HUES6 (cell line): ENCODE measurements around the gene ALDOB.

ENCODE experiments used
- H3K27ac ChIP-seq: 2 replicates; pipeline ENCODE4 v1.7.0; 2013; ENCODE audit warnings: low read depth, mild to moderate bottlenecking, low read length, inconsistent platforms
- H3K27me3 ChIP-seq: 2 replicates; pipeline ENCODE4 v1.6.1; 2013; ENCODE audit warnings: low read length; ENCODE audit not compliant: control insufficient read depth, insufficient read depth
- H3K36me3 ChIP-seq: 2 replicates; pipeline ENCODE4 v1.6.1; 2013; ENCODE audit warnings: low read length; ENCODE audit not compliant: control insufficient read depth, insufficient read depth
- H3K4me1 ChIP-seq: 2 replicates; pipeline ENCODE4 v1.6.1; 2013; ENCODE audit warnings: low read length; ENCODE audit not compliant: control insufficient read depth, insufficient read depth
- H3K4me3 ChIP-seq: 2 replicates; pipeline ENCODE4 v1.5.1; 2013; ENCODE audit warnings: low read depth, low read length
- H3K9ac ChIP-seq: one replicate; pipeline ENCODE4 v1.6.1; 2013; ENCODE audit warnings: mild to moderate bottlenecking, low read length
- H3K9me3 ChIP-seq: 2 replicates; pipeline ENCODE4 v1.6.1; 2013; ENCODE audit warnings: low read depth, low read length; ENCODE audit not compliant: control insufficient read depth, insufficient read depth

The ALDOB gene

DNA sequence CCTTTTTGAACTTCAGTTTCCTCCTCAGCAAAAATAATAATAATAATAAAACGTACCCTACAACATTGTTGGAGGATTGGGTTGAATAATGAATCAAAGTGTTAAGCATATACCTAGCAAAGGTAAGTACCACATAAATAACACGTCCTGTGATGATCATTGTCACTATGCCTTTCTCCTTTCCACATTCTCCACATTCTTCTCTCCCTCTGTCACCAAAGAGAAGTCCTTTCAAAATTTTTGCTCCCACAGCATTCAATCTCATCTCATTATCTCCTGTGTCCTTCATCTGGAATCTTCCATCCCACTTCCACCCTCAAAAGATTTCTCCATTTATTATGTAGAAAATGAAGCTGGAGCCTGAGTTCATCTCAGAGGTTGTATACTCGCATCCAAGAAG, 7.2 kb upstream of the ALDOB start:
- no peaks in the 10 kb centered on the region; the same call in 1 of the 2 replicates for H3K4me1 ChIP-seq
- H3K36me3 ChIP-seq: no peaks in the 10 kb centered on the region
- H3K9ac ChIP-seq: no peak overlapping the region
- no peaks in the 10 kb centered on the region for H3K27me3 ChIP-seq
- H3K4me3 ChIP-seq: no peak overlapping the region
- no peak overlapping the region for H3K27ac ChIP-seq
- H3K9me3 ChIP-seq: no peaks in the 10 kb centered on the region

DNA sequence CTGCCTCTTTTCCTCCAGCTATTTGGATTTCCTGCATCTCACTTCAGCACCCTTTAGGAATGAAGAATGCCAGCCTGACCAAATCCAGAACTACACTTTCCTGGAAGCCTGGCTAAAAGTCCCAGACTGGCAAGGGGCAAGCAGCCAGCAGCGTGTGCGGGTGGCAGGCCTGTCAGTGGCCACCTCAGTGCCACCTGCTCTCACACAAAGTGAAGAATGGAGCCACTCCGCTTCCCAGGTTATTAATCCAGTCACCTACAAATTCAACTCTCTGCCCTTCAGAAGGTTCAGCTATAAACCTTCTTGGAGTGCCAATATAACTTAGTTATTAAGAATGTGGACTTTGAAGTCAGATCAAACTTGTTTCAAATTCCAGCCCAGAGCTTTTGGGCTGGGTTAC, 6.7 kb upstream of the ALDOB start:
- no peak overlapping the region for H3K9ac ChIP-seq

DNA sequence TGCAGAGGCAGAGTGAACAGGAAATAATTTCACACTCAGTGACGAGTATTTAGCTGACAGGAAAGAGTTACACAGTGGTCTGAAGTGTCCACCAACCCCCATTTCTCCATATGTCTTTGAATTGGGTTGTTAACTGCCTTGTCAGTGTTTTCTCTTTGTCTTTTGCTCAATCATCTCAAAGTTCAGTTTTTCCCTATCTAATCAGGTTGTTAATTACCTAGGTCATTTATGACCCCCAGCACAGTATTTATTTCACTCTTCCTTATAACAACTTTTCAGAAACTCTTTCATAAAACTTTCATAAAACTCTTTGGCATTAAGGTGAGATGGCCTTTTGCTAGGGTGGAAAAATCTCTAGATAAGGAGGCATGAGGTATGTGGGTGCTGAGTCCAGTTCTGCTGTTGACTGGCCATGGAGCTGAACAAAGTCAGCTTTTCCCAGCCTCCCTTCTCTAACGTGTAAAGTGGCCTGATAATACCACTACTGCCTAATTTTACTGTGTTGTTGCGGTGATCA, 5.2 kb upstream of the ALDOB start:
- no peaks in the 10 kb centered on the region; the same call in 1 of the 2 replicates for H3K4me1 ChIP-seq
- H3K9me3 ChIP-seq: no peaks in the 10 kb centered on the region

More for the DNA sequence above, 6.7 kb upstream of the ALDOB start:
- Histone ChIP-seq H3K27me3 (no peaks in the 10 kb centered on the region), H3K36me3 (no peaks in the 10 kb centered on the region), H3K27ac (no peak overlapping the region), H3K4me1 (no peaks in the 10 kb centered on the region; the same call in 1 of the 2 replicates), H3K9me3 (no peaks in the 10 kb centered on the region), H3K4me3 (no peak overlapping the region)

DNA sequence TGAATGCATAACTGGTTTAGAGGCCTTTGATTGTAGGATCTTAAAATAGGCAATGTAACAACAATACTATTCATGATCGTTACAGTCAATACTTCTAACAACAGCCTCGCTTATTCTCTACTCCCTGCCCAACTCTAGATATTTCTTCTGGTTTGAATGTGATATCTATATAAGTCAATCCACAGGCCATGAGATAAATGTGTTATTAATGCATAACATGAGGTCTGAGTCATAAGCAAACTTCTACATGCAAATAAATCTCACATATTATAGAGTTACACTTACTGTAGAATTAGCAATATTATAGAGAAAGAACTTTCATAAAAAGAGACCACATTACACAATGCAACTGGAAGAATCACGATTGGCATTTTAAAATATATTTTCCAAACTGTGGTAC, 2.9 kb upstream of the ALDOB start:
- Histone ChIP-seq H3K36me3 (no peaks in the 10 kb centered on the region), H3K4me3 (no peak overlapping the region), H3K27me3 (no peaks in the 10 kb centered on the region), H3K27ac (no peak overlapping the region), H3K4me1 (no peaks in the 10 kb centered on the region; the same call in 1 of the 2 replicates), H3K9ac (no peak overlapping the region), H3K9me3 (no peaks in the 10 kb centered on the region)

More for the DNA sequence above, 5.2 kb upstream of the ALDOB start:
- Histone ChIP-seq H3K27me3 (no peaks in the 10 kb centered on the region), H3K4me3 (no peak overlapping the region), H3K27ac (no peak overlapping the region), H3K9ac (no peak overlapping the region), H3K36me3 (no peaks in the 10 kb centered on the region)

DNA sequence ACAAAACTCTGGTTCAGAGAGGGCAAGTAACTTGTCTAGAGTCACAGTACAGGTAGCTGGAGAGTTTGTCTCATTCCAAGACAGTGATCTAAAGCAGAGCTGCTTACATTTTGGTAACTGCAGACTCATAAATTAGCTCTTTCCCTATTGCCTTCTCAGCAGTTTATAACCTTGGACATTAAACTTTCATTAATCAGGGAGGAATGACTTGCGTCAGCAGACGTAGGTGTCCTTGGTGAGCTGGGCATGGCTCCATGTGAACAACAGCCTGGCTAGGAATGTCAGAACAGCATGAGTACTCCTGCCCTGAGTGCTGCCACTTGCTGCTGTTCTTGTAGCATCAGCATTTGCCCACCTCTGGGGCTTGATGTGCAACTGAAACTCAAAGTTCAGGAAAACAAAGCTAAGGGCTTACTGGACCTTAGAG, 2.2 kb upstream of the ALDOB start:
- Histone ChIP-seq H3K27ac (no peak overlapping the region), H3K4me3 (no peak overlapping the region), H3K9ac (no peak overlapping the region), H3K4me1 (no peaks in the 10 kb centered on the region; the same call in 1 of the 2 replicates), H3K36me3 (no peaks in the 10 kb centered on the region), H3K9me3 (no peaks in the 10 kb centered on the region), H3K27me3 (no peaks in the 10 kb centered on the region)

DNA sequence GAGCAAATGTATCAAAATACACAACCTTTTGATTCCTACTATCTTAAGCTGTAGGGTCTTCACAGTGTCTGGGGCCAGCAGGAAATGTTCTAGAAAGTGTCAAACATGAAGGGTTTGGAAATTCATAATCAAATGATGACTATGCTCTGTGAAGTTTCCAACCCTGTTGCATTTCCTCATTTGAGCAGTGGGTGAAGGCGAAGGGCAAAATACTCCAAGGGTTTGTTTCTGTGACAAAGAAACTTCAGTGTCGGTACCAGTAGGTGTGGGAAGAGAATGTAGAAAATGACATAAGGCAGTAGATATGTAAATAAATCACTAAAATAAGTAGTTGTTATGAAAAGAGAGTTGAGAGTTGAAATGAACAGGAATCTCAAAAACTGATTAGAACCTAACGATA, 576 bp downstream of the ALDOB start:
- H3K4me1 ChIP-seq: no peaks in the 10 kb centered on the region
- no peaks in the 10 kb centered on the region for H3K9me3 ChIP-seq
- H3K4me3 ChIP-seq: no peak overlapping the region
- no peaks in the 10 kb centered on the region for H3K36me3 ChIP-seq
- no peak overlapping the region for H3K27ac ChIP-seq
- H3K27me3 ChIP-seq: no peaks in the 10 kb centered on the region
- H3K9ac ChIP-seq: no peak overlapping the region

DNA sequence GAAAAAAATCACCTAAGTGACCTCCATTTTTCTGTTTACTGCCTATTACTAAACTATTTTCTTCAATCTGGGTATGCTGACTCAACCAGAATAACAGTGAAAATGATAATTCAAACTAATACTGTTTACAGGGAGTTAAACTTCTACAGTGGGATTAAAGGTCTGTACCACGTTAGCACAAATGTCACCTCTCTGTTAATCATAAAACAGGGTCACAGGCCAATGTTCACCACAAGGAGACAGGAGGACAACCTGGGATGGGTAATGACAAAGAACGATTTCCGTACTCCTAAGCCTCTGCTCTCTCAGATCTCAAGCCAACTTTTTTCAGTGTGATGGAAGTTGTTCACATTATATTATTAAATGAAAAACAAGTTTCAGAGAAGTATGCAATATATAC, 2.3 kb downstream of the ALDOB start:
- no peaks in the 10 kb centered on the region; the same call in 1 of the 2 replicates for H3K27me3 ChIP-seq
- no peak overlapping the region for H3K4me3 ChIP-seq
- H3K9ac ChIP-seq: no peak overlapping the region
- H3K27ac ChIP-seq: no peak overlapping the region
- no peaks in the 10 kb centered on the region for H3K9me3 ChIP-seq
- no peaks in the 10 kb centered on the region for H3K36me3 ChIP-seq
- no peaks in the 10 kb centered on the region for H3K4me1 ChIP-seq

DNA sequence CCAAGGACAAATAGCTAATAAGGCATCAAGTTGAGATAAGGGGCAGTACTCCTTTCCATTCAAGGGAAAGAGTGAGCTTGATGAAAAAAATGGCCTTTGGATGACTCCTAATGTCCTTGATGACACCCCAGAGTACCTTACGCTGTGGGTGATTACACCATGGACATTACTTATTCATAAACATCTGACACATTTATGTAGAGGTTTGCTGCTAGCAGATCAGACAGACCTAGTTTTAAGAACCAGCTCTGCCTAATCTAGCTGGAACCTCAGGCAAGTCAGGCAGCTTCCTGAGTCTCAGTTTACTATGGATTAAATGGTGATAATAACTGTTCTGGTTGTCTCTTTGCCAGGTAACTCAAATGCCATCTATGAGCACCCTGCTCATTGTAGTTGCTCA, 2.8 kb downstream of the ALDOB start:
- Histone ChIP-seq H3K9me3 (no peaks in the 10 kb centered on the region), H3K4me1 (no peaks in the 10 kb centered on the region), H3K36me3 (no peaks in the 10 kb centered on the region), H3K27ac (no peak overlapping the region), H3K4me3 (no peak overlapping the region), H3K9ac (no peak overlapping the region), H3K27me3 (no peaks in the 10 kb centered on the region; the same call in 1 of the 2 replicates)

DNA sequence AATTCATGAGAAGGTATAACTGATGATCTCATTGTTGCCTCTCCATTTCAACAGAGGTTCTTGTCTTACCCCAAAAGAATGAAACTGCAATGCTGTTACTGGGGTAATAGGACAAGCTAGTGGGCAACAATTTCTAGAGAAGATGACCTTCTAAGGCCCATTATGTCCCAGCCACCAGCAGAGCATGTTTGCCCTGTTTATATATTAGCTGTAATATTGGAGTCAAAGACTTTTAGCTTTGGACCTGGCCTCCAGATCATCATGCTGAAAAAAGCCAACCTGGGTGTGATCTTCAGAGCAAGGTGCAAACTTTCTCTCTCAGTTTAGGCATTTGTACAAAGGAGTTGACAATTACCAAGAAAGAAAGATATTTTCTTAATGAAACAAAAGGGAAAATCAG, 3.4 kb downstream of the ALDOB start:
- H3K4me1 ChIP-seq: no peaks in the 10 kb centered on the region
- no peaks in the 10 kb centered on the region for H3K36me3 ChIP-seq
- no peak overlapping the region for H3K27ac ChIP-seq
- H3K4me3 ChIP-seq: no peak overlapping the region
- H3K9me3 ChIP-seq: no peaks in the 10 kb centered on the region
- H3K27me3 ChIP-seq: no peaks in the 10 kb centered on the region; the same call in 1 of the 2 replicates
- no peak overlapping the region for H3K9ac ChIP-seq

DNA sequence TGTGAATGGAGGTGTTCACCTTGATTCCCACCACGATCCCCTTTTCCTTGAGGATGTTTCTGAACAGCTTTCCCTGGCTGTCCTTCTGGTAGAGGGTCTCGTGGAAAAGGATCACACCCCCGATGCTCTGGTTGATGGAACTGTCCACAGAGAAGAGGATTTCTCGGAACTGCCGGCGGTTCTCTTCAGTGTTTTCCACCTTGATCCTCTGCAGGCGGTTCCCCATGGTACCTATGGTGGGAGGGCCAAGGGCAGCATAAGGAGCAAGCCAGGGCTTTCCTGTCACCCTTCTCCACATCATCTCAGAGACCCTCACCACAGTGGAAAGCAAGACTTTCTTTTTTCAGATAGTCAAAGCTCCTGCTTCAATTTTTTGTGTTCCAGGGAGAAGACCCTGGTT, 5.8 kb downstream of the ALDOB start:
- Histone ChIP-seq H3K27ac (no peak overlapping the region), H3K36me3 (no peaks in the 10 kb centered on the region), H3K4me1 (no peaks in the 10 kb centered on the region), H3K27me3 (no peaks in the 10 kb centered on the region; the same call in 1 of the 2 replicates), H3K9ac (no peak overlapping the region), H3K4me3 (no peak overlapping the region), H3K9me3 (no peaks in the 10 kb centered on the region)

DNA sequence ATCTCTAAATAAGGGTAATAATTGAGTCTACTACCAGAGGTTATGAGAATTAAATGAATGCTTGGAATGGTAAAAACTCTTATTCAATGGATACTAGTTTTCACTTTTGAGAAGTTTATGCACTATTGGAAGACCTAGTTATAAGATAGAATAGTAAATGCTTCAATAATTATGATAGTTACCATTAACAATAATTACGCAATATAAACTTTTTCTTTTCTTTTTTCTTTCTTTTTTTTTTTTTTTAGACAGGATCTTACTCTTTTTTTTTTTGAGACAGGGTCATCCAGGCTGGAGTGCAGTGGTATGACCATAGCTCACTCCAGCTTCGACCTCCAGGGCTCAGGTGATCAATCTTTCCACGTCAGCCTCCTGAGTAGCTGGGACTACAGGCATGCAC, 6.7 kb downstream of the ALDOB start:
- H3K9me3 ChIP-seq: no peaks in the 10 kb centered on the region
- H3K9ac ChIP-seq: no peak overlapping the region
- no peaks in the 10 kb centered on the region for H3K4me1 ChIP-seq
- H3K36me3 ChIP-seq: no peaks in the 10 kb centered on the region
- no peak overlapping the region for H3K4me3 ChIP-seq
- no peak overlapping the region for H3K27ac ChIP-seq
- H3K27me3 ChIP-seq: no peaks in the 10 kb centered on the region; the same call in 1 of the 2 replicates
